Activated CD8-positive, alpha-beta memory T cell treated with anti-CD3 and anti-CD28 coated beads for 36 hours (primary cell): ENCODE measurements around the gene IFT88. TPM values are rescaled to one million over a fixed set of nuclear protein-coding genes. Genes with fewer than 3 reads are reported as not detected.

Source experiments
- CTCF ChIA-PET: fragments of 350-600 bp; sonication (Branson Sonifier 250); formaldehyde crosslinking; loops from one replicate; lab custom pipeline; 2021; ENCODE audit warnings: antibody characterized with exemption; lab: Charles Lee
- POLR2A ChIA-PET: fragments of 350-600 bp; sonication (Branson Sonifier 250); formaldehyde crosslinking; loops from one replicate; lab custom pipeline; 2021; ENCODE audit warnings: antibody characterized with exemption; lab: Charles Lee
- total RNA-seq, 2 experiments: library from RNA; stranded (reverse); gene quantifications; one replicate each; pipeline ENCODE4 v1.2.3, GENCODE V29; 2021

Gene IFT88
- 1 to 10 TPM; 4.0 to 4.7 TPM for total RNA-seq

- ChIA-PET POLR2A (interaction anchor here (1.4 kb wide), 1 partner anchor 42 kb away, joined by 3 read pairs; the partner anchor contains the start of gene CRYL1), CTCF (interaction anchor here (0.6 to 1.3 kb wide), 3 partner anchors 27 to 439 kb away, joined by 3 to 4 read pairs (median 4); no protein-coding TSS in a partner anchor)
These were observed at the start of gene IFT88 for GRCh38 chr13:20566898-20567874. IFT88 (plus strand) TSS chr13:20567157; CDS start chr13:20574386, 7,229 bp downstream.

GRCh38 chr13:20518660-20519100 lies 48.3 kb upstream of the IFT88 start:
- POLR2A ChIA-PET: no interaction called here
- CTCF ChIA-PET: no interaction called here

GRCh38 chr13:20519875-20520274 lies 47.1 kb upstream of the IFT88 start:
- ChIA-PET POLR2A (no interaction called here), CTCF (no interaction called here)

- ChIA-PET CTCF (no interaction called here), POLR2A (no interaction called here)
These were observed 45.4 kb upstream of the IFT88 start for GRCh38 chr13:20521364-20522115.

- POLR2A ChIA-PET: interaction anchor here (0.6 to 1.0 kb wide), 3 partner anchors 42 to 679 kb away, joined by 3 to 5 read pairs (median 4); partner anchors contain the start of gene IFT88
- CTCF ChIA-PET: no interaction called here
These were observed 41.8 kb upstream of the IFT88 start for GRCh38 chr13:20525144-20525600.

- ChIA-PET POLR2A (interaction anchor here (0.6 to 1.1 kb wide), 3 partner anchors 41 to 679 kb away, joined by 3 to 4 read pairs (median 3); partner anchors contain the start of genes IFT88 and IL17D), CTCF (no interaction called here)
These were observed 41.1 kb upstream of the IFT88 start, which contains the start of gene CRYL1 for GRCh38 chr13:20525601-20526544. CRYL1 (minus strand) TSS chr13:20525857; CDS start chr13:20525794, 63 bp downstream.

GRCh38 chr13:20526664-20527063 lies 40.3 kb upstream of the IFT88 start:
- POLR2A ChIA-PET: interaction anchor here (1.1 kb wide), 1 partner anchor 176 kb away, joined by 3 read pairs; the partner anchor contains the start of gene IL17D
- CTCF ChIA-PET: no interaction called here

GRCh38 chr13:20528452-20528851 lies 38.5 kb upstream of the IFT88 start:
- ChIA-PET CTCF (no interaction called here), POLR2A (no interaction called here)

GRCh38 chr13:20534038-20534608 lies 32.8 kb upstream of the IFT88 start:
- ChIA-PET CTCF (no interaction called here), POLR2A (no interaction called here)

GRCh38 chr13:20536992-20537391 lies 30.0 kb upstream of the IFT88 start:
- ChIA-PET CTCF (no interaction called here), POLR2A (no interaction called here)

GRCh38 chr13:20544201-20544923 lies 22.6 kb upstream of the IFT88 start:
- ChIA-PET CTCF (no interaction called here), POLR2A (no interaction called here)

- POLR2A ChIA-PET: no interaction called here
These were observed 20.4 kb upstream of the IFT88 start for GRCh38 chr13:20546556-20546955.

GRCh38 chr13:20547479-20547908 lies 19.5 kb upstream of the IFT88 start:
- CTCF ChIA-PET: interaction anchor here (1.0 kb wide), 1 partner anchor 9 kb away, joined by 3 read pairs; no protein-coding TSS in a partner anchor
- POLR2A ChIA-PET: no interaction called here

More at GRCh38 chr13:20546556-20546955, 20.4 kb upstream of the IFT88 start:
- CTCF ChIA-PET: no interaction called here

GRCh38 chr13:20550799-20551198 lies 16.2 kb upstream of the IFT88 start:
- POLR2A ChIA-PET: no interaction called here
- CTCF ChIA-PET: no interaction called here

- ChIA-PET CTCF (interaction anchor here (0.5 kb wide), 1 partner anchor 195 kb away, joined by 3 read pairs; no protein-coding TSS in a partner anchor), POLR2A (no interaction called here)
These were observed 13.6 kb upstream of the IFT88 start for GRCh38 chr13:20553311-20553710.

- ChIA-PET POLR2A (no interaction called here), CTCF (no interaction called here)
These were observed 8.0 kb upstream of the IFT88 start for GRCh38 chr13:20558982-20559381.

- ChIA-PET POLR2A (no interaction called here), CTCF (interaction anchor here (0.6 kb wide), 1 partner anchor 254 kb away, joined by 3 read pairs; no protein-coding TSS in a partner anchor)
These were observed 7.1 kb upstream of the IFT88 start for GRCh38 chr13:20559659-20560356.
